ENCODE measurements around the gene NR3C2.
"Not testable (repeated sequence)": the region's sequence is repeated elsewhere in the genome, so short reads cannot be mapped to it uniquely, and the experiment has no call there.

NR3C2 gene

DNA sequence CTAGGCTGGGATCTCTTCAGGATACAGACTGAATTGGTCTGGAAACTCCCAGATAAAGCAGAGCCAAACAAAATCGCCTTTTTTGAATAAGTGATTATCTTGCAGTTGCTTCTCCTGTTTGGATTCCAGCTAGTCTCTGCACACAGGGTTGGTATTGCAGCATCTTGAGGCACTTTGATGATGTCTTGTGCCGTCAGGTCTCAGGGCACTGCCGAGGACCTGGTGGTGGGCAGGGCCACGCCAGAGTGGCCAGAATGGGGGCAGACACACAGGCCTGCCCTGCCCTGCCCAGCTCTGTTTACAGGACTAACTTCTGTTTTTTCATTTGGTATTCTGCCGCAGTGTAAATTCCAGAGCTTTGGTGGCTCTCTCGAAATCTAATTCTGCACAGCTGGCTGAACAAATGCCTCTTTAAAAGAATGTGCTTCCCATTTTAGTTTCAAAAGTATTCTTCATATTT is 276.1 kb downstream of the NR3C2 start:
- no peak for DNase-seq (ENCODE audit: low spot score)

DNA sequence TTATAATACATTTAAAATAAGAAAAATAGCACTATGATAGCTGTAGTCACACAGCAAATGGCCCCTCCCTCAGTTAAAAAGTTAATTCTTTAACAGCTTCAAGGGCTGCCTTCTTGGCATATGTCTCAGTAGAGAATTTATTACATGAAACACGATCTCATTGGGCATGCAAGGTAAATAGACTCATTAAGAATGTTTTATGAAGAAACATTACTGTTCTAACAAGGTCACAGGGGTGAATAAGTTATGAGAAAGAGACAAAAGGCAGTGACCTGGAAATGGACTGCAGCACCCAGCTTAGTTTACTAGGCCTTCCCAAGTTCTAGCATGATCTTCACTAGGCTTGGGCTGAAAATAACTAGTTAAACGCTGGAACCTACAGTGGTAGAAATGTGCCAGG is 277.7 kb downstream of the NR3C2 start:
- DNase-seq (ENCODE audit: low spot score), result no peak

DNA sequence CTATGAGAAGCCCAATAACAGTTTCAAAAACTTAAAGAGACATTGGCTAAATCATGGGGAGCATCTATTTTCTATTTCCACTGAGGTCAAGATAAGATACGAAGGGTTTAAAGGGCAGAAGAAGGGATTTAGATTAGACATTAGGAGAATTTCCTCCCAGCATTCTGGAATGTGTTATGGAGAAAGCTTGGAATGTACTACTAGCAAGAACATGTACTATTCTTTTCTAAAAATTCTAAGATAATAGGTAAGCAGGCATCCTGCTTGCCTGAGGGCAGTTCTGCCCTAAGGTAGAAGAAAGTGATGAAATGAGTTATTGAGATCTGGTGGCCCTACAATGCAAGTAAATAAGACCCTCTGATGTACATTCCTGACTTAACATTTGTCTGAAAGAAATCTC is 279.2 kb downstream of the NR3C2 start:
- DNase-seq (ENCODE audit: low spot score), result no peak

DNA sequence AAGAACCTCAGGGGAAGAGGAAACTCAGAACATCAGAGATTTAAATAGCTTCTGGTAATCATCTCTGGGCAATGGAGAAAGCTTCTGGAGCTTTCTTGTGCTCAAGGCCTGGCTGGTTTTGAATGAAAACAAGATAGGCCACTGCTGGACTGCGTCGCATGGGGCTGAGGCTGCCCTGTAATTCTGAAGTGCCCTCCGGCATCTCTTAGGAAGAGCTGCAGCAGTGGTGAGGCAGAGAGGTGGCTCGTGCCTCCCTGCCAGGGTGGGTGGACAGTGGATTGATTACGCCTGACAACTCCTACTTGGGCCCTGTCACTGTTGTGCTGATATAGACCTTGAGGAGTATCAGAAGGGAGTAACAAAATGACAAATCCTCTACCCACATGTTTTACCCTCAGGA is 279.7 kb downstream of the NR3C2 start:
- DNase-seq (ENCODE audit: low spot score), result no peak

DNA sequence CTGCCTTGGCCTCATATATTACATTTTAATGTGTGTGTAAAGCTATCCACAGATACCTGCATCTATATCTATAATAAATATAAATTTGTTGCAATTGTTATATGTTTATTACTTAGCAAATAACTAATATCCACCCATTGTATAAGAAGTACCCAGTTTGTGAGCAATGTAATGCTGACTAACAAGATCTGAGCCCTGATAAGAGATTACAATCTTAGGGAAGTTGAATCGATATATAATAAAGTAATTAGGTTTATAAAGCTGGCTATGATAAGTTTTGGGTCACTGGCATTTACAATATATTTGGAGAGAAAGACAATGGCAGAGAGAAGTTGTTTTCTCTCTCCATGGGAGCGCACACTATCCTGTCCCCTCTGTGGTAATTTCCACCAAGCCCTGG is 280.6 kb downstream of the NR3C2 start:
- no peak for DNase-seq (ENCODE audit: low spot score)

DNA sequence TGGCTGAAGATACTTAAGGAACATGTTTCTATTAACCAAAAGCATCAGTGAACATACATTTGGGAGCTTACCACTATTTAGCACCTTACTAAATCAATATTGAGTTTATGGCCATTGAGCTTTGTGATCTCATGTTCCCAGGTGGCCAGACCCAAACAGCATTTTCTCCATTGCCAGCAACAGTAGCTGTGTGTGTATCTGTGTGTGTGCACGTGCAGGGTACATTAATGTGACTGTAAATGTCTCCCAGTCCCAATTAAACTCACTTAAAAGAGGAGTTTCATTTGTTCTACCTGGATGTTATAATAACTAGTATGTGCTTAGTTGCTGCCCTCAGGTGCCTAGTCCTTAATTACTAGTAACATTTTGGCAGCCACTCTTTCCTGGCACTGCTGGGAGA is 282.4 kb downstream of the NR3C2 start:
- DNase-seq (ENCODE audit: low spot score), result no peak

DNA sequence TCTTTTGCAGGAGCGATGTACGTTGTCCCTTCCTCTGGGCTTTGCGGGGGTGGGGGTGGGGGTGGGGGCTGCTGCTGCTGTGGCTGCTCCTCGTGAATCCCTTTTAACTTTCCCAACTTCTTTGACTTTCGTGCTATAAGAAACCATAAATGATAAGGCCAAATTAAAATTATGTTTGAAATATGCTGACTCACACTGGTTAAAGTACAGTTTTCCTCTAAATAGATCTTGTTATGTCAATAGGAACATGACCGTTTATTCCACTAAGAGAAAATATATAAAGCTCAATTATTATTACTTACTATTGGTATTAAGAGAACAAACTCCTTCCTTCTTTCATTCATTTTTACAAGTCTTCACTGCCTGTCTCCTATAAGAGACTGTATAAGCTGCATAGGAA is 287.4 kb downstream of the NR3C2 start:
- no peak for DNase-seq (ENCODE audit: low spot score)

DNA sequence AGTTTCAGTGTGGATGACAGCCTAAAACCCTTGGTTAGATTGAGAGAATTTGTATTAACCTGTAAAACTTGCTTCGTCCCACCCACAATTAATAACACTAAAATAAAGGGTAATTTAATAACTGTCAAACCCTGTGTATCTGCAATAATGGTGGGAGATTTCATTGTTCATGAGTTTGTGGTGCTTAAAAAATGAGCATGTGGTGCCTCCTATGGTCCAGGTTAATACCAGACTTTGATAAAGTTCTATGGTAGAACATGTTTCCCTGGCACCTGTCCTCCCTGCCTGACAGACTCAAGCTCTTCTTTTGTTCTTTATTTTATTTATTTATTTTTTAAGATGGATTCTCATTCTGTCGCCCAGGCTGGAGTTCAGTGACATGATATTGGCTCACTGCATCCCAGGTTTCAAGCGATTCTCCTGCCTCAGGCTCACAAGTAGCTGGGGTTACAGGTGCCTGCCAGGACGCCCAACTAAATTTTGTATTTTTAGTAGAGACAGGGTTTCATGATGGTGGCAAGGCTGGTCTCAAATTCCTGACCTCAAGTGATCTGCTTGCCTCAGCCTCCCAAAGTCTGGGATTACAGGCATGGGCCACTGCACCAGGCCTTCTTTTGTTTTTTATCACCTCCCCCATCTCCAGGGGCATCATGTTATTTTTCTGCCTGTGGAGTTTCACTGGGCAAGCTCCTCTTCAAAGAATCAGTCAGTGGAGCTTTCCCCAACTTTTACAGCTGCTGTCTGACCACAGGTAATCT is 289.2 kb downstream of the NR3C2 start:
- no peak for DNase-seq (ENCODE audit: low spot score)

DNA sequence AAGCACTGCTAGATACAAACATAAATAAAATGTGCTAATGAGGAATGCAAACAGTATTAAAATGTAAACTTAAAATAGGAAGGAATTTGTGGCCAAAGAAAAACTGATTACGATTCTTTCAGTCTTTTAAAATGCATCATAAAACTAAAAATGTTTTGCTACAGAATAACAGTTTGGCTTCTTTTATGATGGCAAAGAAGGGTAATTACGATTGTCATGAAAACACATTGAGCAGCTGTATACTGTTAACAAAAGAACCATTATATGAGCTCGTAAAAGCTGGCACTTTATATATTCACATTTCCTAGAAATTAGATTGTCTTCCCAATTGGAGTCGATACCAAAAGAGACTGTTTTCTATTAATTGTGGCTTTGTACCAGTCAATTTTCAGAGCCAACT is 290.4 kb downstream of the NR3C2 start:
- no peak for DNase-seq (ENCODE audit: low spot score)

DNA sequence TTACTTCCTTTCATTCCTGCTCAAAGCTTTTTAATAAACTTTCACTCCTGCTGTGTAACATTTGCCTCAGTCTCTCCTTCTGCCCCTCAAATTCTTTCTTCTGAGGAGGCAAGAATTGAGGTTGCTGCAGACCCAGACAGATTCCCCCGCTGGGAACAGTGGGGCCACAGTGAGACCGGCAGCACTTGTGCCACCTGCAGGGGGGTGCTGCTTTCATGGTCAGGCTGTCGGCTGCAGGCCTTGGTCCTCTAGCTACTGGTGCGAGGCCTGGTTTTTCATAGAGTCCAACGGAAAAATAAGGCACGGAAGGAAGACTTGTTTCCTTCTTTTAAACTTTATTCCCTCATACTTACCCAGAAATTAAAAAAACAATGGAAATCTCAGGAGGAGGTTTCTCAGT is 296.7 kb downstream of the NR3C2 start:
- no peak for DNase-seq (ENCODE audit: low spot score)

DNA sequence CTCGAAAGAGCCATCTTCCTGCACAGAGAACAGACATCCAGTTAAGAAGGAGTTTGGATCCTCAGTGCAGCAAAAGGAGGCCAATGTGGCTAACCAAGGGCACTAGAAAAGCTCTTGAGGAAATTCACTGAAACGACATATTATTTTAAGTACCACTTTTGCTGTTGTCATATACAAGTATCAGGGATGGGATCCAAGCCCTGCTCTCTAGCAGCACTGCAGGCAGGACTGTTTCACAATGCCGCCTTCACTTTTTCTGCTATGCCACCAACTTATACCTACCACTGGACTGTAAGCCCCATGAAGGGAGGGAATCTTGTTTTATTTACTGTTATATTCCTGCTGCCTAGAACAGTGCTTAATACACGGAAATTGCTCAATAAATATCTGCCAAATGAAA is 299.0 kb downstream of the NR3C2 start:
- no peak for DNase-seq (ENCODE audit: low spot score)

DNA sequence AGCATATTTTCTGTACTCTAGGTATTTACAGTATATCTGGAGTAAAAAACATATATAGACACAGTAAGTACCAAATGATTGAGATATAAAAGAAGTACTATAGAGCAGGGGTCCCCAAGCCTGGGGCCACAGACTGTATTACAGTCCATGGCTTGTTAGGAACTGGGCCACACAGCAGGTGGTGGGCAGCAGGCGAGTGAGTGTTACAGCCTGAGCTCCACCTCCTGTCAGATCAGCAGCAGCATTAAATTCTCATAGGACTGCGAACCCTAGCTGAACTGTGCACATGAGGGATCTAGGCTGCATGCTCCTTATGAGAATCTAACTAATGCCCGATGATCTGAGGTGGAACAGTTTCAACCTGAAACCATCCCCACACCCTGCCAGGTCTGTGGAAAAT is 300.7 kb downstream of the NR3C2 start:
- DNase-seq (ENCODE audit: low spot score), result no peak

DNA sequence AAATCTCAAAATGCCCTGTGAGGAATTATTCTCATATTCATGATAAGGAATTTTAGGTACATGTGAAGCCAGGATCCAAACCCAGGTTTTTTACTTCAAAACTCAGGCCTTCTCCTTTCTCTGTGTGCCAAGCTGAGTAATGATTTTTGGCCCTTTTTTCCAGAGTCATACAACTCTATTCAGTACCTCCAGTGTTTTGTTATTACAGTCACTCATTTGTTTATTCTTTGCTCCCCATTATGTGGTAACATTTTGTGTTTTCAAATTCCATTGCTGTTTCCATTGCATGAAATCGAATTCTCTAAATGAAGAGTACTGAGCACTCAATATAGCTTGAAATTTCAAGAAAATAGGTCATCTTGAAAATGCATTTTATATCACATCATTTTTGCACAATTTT is 315.4 kb downstream of the NR3C2 start:
- DNase-seq (ENCODE audit: low spot score), result no peak

DNA sequence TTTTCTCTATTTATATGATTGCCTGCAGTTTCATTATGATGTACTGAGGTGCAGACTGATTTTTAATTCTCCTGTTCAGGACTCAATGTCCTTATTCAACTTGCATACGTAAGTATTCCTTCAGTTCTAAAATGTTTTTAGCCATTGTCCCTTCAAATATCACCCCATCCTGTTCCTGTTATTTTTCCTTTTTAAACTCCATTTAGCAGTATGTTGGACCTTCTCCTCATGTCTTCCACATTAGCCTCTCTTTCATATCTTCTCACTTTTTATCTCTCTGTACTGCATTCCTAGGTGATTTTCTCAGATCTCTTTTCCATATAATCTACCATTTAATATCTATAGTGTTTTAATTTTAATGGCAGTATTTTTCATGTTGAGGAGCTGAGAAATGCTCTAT is 317.7 kb downstream of the NR3C2 start:
- no peak for DNase-seq (ENCODE audit: low spot score)

DNA sequence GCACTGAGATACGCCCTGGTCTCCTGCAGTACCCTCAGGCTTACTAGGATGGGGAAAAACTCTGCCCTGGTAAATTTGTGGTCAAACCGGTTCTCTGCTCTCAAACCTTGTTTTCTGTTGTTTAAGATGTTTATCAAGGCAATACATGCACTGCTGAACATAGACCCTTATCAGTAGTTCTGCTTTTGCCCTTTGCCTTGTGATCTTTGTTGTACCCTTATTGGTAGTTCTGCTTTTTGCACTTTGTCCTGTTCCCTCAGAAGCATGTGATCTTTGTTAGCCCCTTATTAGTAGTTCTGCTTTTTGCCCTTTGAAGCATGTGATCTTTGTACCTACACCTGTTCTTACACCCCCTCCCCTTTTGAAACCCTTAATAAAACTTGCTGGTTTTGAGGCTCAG is 319.1 kb downstream of the NR3C2 start:
- DNase-seq (ENCODE audit: low spot score), result not testable (repeated sequence)

DNA sequence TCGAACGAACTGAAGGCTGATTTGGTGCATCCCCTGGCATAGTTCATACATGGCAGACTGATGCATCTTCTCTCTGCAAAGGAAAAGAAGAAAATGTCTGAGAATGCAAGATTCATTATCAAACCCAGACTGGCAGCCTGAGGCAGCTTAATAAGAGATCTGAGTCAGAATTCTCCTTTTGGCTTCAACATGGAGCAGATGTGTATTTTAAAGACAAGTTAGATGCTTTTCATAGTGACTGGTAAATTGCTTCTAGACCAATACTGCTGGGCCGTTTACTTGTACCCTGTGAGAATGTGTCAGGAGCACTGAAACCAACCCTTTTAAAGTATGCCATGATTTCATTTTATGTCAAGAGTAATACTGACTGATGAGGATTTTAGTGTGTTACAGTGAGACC is 322.0 kb downstream of the NR3C2 start:
- no peak for DNase-seq (ENCODE audit: low spot score)

DNA sequence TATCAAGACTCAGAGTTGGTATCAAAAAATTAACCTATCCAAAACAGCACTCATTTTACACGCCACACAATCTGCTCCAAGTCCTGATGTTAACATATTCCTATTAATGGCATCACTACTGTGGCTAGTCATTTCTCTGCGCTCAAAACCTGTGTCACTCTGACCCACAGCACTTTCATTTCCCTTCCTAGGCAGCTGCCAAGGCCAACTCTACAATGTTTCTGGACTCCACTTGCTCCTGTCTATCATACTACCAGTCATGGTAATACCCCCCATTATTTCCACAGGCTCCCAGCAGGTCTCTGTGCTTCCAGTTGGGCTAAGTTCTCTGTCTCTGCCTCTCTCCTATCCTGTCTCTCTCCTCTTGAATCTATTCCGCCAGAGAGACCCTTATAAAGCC is 323.6 kb downstream of the NR3C2 start:
- DNase-seq (ENCODE audit: low spot score), result no peak

DNA sequence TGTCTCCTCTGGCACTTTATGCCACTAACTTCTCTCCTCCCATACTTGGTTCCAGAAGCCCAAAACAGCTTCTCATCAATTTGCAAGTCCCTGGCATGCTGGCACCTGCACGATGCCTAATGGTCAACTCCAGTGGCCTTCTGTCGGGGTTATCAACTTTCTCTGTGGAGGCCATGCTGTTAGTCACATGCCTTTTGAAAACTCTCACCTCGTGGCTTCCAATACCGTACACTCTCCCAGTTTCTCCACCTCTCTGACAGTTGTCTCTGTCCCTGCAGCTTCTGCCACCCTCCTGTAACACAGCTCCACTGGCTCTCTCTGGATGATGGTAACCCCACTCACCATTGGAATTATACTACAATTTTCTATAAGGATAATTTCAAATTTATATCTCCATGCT is 324.0 kb downstream of the NR3C2 start:
- no peak for DNase-seq (ENCODE audit: low spot score)

DNA sequence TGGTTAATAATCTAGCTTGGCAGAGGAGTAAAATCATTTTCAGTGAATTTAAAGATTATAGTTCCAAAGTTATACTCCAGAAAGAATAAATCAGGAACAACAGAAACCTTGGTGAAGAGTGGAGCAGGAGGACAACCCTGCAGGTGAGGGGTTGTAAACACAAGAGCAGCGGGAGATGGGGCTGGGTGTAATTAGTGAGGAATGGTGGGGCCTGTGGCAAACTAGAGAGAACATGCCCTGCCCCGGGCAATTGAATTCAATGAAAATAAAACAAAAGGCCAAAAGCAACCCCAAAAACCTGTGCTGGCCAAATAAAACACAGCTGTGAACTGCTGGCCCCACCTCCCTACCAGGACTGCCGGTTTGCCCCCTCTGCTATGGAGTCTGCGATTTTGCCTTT is 325.2 kb downstream of the NR3C2 start:
- DNase-seq (ENCODE audit: low spot score), result no peak

DNA sequence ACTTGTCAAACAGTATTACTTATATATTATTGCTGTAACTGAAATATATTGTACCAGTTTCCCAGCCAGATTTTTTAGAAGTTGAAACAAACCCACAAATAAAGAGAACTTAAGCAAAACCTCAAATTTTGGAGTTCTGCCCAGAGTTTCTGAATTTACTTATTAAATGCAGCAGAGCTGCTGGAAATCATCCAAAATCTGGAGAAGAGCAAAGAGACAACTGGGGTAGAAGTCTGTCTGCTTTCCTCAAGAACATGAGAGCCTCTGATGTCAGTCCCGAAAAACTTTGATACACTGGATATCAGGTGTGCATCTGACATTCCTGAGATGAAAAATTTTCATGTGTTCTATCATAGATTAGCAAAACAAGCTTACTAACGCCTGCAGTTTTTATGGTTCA is 325.9 kb downstream of the NR3C2 start:
- no peak for DNase-seq (ENCODE audit: low spot score)

DNA sequence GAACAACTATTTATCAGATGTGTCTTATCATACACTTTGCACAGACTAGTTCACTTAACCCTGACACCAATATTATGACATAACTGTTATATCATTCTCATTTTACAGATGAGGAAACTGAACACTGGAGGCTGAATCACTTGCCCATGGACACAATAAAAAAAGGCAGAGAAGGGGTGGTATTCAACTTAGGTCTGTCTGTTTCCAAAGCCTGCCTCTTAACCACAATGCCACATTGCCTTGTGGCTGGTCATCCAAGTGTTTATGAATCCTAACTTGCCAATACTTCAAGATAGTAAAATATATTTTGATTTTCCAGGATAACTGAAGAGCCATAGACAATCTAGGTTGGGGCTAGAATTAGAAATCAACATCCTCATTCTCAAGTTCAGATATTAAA is 327.8 kb downstream of the NR3C2 start:
- DNase-seq (ENCODE audit: low spot score), result no peak

DNA sequence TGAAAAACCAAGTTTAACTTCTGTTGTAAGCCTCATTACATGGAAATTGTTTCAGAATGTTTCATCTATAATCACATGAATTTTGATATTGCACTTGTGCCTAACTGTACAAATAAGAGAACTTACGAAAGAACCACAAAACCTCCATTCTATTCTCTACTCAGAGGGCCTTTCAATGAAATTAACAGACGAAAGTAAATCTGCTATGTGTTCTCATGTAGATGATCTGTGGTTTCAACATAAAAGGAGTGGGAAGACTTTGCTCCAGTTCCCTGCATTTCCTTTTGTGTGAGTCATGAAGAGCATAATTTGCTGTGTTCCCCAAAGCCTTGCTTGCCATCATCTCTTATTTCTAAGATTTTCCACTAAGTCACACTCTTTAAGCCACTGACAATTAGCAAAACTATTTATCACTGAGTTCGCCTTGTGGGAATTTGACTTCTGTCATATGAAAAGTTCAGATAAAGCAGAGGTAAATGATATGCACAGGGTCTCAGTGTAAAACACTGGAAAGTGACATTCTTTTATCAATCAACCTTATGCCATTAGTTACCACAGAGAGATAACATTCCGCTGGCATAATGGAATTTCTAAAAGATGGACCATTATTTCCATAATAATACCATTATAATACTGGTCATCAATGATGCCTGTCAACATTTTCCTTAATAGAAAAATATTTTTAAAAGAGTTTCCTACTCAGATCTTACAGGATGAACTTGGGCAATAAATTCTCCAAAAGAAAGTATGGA is 329.8 kb downstream of the NR3C2 start:
- DNase-seq (ENCODE audit: low spot score), result no peak

DNA sequence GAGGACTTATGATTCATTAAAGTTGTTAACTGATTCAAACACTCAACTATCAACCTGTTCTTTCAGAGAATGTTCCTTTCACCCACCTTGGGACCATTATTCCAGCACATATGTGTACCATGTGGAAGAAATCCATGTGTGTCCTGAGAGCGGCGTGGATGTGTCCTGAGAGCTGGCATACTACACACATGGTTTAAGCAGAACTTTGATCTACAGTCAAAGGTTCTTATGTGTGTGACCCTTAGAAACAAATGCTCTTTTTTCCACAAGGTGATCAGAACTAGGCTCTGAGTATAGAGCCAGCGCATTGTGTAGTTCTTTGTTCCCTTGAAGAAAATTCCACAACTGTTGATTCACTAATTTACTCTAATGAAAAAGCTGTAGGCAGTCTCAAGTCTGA is 332.0 kb downstream of the NR3C2 start:
- no peak for DNase-seq (ENCODE audit: low spot score)

DNA sequence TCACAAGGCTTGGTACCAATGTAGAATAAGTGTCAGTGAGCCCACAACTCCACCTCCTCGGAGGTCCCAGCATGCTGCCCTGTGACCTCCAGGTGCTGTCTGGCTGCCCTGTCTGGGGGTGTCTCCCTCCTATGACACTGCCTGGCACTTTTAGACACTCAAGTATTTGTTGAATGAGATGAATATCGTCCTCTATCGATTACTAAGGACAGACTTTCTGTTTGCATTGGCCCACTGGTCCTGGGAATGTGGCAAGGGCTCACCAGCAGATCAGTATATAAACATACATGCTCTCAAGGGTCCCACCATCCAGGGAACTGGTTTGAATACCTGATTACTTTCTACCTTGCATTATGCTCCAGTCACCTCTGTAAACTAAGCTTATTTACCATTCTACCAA is 333.0 kb downstream of the NR3C2 start:
- no peak for DNase-seq (ENCODE audit: low spot score)
